Activated naive CD4-positive, alpha-beta T cell treated with anti-CD3 and anti-CD28 coated beads, Interleukin-2, amount 50 U/mL, for 16 hours (primary cell): Measurements from ENCODE around the gene GPR87.

Experiments used
- DNase-seq: peaks from one replicate; pipeline ENCODE4 v3.0.0-alpha.2; 2020

Gene GPR87

DNA sequence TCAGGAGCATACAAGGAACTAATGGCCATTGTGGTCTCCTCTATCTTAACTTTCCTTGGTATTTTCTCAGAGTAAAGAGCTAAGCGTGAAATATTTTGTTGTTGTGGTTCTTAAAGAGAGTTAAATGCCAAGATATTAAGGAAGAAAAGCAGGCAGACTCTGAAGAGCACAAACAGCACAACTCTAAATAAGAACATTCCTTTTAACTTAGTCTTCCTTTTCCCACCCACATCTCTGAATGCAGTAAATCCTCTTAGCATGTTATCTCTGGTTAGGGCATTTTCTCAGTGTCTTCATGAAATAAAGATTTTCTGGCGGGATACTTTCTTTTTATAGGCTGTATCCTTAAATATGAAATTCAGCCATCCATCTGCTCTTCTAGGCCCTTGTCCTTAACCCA lies 1.5 kb downstream of the GPR87 start:
- no peak for DNase-seq

DNA sequence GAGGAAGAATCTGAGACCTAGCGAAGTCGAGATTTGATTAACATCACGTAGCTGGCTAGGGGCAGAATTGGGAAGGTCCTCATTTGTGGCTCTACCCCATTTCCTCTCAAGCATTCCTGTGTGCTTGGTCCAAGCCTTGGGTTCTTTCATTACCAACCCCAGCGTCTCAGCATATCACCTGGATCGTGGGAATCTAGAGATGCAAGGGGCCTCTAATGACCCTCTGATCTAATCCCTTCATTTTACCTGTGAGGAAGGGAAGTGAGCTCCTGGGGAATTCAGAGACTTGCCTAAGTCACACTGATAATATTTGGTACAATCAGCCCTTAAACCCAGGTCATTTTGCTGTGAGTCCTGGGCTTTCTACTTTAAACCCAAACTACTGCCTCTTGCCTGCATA lies 2.0 kb downstream of the GPR87 start:
- DNase-seq = no peak

DNA sequence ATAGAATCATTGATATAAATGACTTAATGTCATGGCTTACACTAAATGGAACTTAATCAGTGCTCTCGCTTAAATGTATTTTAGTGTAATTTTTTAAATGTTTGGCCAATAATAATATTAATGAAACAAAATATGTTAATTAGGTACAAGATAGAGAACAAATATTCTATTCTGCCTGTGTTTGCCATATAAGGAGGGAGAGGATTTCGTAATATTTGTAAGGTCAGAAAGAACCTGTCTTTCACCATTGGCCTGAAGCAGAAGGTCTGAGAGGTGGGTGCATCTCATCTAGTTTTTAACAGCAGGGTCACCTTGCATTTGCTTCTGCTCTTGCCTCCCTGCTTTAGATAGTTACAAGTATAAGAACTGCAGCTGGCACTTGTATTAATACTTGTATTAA lies 2.5 kb downstream of the GPR87 start:
- no peak for DNase-seq

GRCh38 chr3:151312972-151313371 lies 3.6 kb downstream of the GPR87 start:
- no peak for DNase-seq

GRCh38 chr3:151309566-151309965 lies 7.1 kb downstream of the GPR87 start:
- no peak for DNase-seq

- DNase-seq = no peak
Measured at GRCh38 chr3:151307583-151308488, 8.8 kb downstream of the GPR87 start.

DNA sequence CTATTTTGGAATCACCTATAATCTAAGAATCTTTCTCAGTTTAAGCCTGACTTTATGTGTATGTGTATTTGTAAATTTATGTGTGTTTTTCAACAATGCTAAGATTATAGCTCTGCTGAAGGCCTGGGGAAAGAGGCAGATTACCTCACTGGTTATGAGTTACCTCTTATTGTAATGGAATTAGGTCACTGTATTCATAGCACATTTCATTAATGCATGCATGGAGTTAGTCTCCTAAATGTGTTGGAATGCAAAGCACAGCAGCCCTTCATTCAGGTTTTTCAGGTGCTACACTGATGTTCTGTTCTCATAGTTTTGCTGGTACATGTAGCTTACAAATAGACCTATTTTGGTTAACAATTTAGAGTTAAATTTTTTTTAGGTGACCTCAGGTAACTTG lies 9.5 kb downstream of the GPR87 start:
- DNase-seq = no peak

DNA sequence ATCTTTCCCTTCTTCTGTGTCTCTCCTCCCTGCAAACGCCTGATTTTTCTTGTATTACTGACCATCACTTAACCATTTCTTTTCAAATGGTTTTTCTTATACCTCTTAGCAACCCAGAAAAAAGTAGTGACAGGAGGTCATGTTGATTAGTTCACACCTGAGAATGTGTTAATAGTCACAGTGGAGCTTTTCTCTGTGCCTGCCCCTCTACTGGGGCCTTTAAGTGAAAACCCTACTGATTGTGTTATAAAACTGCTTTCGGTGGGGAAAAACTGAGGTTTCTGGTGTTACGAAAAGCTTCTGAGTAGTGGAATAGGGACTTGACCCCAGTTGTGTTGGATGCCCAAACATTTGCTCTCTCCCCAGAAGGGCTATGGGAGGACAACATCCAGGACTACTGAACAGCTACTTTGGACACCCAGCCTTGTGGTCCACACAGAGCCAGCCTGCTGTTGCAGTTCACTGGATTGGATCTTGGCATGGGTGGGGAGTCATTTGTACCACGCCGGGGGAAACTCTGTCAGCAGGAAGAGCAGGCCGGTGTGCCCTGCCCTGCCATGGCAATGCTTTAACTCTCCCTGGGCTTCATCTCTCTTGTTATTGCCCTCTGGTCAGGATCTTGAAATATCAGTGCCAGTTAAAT lies 10.3 kb downstream of the GPR87 start:
- no peak for DNase-seq

DNA sequence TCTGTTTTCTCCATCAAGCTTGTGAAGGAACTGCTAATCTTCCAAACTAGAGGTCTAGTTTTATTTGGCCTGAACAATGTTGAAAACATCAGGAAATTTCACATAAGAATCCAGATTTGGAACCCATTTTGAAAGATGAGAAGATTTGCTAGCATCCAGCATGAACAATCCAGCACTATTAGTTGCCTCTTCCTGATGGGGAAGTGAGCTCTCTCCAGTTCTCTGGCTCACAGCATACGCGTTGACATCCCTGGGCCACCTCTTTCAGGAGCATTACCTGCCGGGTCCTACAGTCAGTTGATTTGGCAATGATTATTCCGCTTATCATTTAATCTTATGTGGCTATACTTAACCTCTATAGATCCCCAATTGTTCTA lies 10.9 kb downstream of the GPR87 start:
- DNase-seq = no peak

DNA sequence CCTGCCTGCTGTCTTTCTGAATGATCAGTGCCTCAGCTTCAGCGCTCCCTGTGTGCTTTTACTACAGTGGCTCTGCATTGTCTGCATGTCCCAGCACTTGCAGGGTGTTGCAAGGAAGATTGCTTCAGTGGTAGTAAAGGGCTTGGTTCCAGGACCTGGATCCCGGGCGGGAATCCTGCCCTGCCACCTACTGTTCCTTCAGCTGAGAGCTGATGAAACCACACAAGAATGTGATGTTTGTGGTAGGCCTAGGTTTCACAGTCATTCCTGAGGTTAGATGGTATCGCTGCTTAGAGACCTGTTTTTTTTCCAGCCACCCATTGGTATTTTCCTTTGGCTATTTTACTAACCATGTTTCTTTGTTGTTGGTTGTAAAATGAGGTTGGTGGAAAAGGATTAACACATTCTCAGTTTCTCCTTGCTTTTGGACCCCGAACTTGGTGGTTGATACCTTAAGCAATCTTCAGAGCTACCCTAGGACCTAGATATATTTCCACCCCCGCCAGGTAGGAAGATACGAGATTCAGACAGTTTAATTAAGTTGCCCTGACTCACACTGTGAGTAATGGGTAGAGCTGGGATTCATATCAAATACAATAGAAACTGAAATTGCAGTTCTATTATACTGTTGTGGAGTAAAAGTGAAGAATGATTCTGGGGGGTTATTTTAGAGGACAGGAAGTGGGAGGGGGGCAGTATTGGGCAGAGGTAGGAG lies 11.4 kb downstream of the GPR87 start:
- peak; percentile 14 for DNase-seq

- DNase-seq = no peak
Measured at GRCh38 chr3:151303751-151304150, 12.9 kb downstream of the GPR87 start.

- DNase-seq = no peak
Measured at GRCh38 chr3:151301787-151302186, 14.8 kb downstream of the GPR87 start.

DNA sequence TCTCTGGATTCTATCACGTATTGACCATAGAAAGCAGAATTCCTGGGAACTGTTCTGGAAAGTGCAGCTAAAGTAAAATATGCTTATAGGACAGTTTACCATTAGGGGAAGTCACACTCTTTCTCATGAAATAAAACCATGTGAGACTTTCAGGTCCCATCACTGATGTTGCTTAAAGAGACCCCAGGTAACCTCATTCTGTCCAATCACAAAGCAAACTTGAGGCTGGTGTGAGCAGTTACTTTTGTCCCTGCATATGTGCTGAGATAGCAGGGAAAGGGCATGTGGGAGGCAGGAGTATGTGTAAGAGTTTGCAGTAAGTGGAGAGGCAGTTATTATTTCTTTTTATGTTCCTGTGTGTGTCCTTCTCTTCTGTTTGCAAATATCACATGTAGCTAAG lies 16.1 kb downstream of the GPR87 start:
- DNase-seq = no peak

- DNase-seq = no peak
Measured at GRCh38 chr3:151299006-151299405, 17.6 kb downstream of the GPR87 start.

DNA sequence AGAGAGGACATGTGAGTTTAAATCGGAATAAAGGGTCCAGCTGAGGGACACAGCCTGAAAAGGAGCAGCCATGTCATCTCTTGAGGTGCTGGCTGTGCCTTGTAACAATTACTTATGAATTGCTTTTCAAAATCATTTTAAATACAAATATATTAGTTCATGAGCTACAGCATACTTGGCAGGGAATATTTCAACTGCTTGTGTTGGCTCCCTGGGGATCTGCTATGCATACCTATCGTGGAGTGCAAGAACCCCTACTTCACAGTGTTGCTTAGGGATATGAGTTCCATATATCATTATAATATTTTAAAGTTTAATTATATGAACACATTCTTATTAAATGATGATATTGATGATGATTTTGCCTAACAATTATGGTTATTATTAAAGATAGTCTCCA lies 19.2 kb downstream of the GPR87 start:
- no peak for DNase-seq

GRCh38 chr3:151296226-151296625 lies 20.4 kb downstream of the GPR87 start:
- no peak for DNase-seq

- no peak for DNase-seq
Measured at GRCh38 chr3:151293127-151293526, 23.5 kb downstream of the GPR87 start.

DNA sequence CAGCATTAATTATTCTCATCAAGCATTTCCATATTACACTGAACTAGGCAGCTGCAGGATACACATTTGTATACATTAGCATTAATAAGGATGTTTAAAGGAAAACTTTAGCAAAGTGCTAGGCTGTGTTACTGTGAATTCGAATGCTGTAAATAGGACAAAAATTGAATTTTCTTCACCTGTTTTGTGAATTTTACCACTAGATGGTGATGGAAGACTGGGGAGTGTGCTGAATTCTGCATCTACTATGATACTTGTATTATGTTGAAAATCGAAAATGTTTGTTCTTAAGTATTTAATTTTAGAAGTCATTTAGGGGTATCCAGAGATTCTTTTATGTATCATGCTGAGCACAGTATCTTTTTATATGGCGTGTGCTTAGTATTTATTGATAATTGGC lies 25.9 kb downstream of the GPR87 start:
- no peak for DNase-seq

- no peak for DNase-seq
Measured at GRCh38 chr3:151289445-151289844, 27.2 kb downstream of the GPR87 start.

DNA sequence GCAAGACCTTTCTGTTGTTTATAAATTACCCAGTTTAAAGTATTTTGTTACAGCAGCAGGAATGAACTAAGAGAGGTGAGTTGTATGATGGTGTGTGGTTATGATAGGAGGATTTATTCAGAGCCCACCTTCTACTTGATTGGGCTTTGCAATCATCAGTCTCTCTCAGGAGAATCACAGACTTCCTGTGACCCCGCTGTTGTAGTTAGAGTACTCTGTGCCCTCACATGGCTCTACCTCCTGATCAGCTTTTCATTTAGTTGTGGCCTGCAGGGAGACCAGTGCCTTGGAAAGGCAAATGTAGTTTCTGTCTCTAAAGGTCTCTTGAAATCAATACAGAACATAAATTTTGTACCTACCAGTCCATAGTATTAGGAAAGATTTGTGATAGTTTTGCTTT lies 30.7 kb downstream of the GPR87 start:
- DNase-seq = no peak

DNA sequence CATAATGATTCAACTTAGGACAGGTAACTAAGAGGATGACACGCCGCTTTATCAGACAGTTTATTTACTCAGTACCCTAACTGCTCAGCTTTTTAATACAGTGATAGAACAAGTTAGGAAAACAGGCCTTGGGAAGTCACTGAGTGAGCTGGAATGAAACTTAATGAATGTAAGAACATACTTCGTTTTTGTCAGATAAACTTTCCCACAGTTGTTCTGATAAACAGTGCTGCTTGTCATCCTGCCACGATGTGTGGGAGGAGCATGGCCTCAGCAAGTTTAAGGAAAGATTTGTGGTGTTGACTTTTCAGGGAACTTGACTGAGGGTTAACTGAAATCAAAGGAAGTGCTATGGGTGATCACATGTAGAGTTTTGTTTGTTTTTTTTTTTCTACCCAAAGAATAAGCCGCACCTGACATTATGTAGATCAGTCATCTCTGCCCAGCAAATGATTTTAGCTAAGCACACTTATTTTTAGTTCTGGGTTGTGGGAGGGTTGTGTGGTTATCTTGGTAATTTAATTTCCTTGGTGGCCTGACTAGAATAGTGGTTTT lies 32.6 kb downstream of the GPR87 start:
- no peak for DNase-seq

DNA sequence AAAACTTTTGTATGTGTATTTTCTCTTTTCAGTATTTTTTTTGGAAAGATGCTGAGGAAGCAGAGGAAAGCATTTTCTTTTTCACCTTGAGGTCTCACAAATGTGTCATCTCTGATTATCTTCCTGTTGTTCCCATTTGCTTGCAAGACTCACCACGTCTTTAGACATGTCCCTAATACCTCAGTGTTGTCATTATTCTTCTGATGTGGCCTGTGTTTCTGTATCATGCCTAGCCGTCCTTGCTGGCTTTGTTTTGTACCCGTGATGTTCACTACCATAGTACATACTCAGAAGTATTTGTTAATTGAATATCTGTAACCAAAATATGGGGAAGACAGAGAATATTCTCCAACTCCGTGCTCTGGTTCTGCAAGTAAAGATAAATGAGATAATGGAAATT lies 33.2 kb downstream of the GPR87 start:
- DNase-seq = no peak

GRCh38 chr3:151282921-151283320 lies 33.7 kb downstream of the GPR87 start:
- no peak for DNase-seq
